Body of pancreas (tissue), 4 donors: Measurements from ENCODE around the gene IFRD2.

Experiments used
- POLR2A ChIP-seq, 3 donors: fragments of 450-650 bp; IDR thresholded peaks; one replicate each; pipeline ENCODE4 v1.6.1; 2016; ENCODE audit warnings: antibody characterized with exemption in 3 of 3, mild to moderate bottlenecking in 2 of 3
- TF ChIP-seq, protein P1 (sequence below), 7 experiments: fragments of 450-650 bp in 4 of 7; fragments of 200-600 bp in 3 of 7; sonication (generic) in 3 of 7; IDR thresholded peaks; one replicate each; pipeline ENCODE4 v1.5.1; 2016 to 2019; ENCODE audit warnings: antibody characterized with exemption in 7 of 7

DNA sequence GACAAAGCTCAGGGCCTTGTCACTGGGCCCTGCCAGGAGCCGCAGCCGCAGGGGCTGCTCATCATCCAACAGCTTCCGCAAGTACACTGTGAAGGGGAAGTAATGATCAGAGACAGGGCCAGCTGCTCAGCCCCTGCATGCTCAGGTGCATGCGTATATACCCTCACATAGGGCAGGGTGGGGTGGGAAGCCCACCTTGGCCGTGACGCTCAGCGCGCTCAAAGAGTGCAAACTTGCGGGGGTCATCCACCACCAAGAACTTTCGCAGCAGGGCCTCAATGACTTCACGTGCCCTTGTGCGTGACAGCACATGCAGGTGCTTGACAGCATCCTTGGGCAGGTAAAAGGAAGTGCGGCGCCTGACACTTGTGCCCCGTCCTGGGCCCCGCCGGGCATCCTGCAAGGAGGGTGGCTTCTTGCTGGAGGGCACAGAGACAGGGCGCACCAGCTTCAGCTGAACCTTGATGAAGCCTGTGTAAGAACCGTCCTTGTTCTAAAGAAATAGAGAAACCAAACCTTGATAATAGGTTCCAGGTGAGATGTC is 39.2 kb upstream of the IFRD2 start:
- TF ChIP-seq, protein P1, sequence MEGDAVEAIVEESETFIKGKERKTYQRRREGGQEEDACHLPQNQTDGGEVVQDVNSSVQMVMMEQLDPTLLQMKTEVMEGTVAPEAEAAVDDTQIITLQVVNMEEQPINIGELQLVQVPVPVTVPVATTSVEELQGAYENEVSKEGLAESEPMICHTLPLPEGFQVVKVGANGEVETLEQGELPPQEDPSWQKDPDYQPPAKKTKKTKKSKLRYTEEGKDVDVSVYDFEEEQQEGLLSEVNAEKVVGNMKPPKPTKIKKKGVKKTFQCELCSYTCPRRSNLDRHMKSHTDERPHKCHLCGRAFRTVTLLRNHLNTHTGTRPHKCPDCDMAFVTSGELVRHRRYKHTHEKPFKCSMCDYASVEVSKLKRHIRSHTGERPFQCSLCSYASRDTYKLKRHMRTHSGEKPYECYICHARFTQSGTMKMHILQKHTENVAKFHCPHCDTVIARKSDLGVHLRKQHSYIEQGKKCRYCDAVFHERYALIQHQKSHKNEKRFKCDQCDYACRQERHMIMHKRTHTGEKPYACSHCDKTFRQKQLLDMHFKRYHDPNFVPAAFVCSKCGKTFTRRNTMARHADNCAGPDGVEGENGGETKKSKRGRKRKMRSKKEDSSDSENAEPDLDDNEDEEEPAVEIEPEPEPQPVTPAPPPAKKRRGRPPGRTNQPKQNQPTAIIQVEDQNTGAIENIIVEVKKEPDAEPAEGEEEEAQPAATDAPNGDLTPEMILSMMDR (IDR thresholded peaks at IDR 0.05): no peak
- no peak for TF ChIP-seq POLR2A (IDR thresholded peaks at IDR 0.05)
